HepG2 (cell line): ENCODE data around the gene RPS6KB2. TPM values are rescaled to one million over a fixed set of nuclear protein-coding genes. Genes with fewer than 3 reads are reported as not detected.

Experiments
- ATAC-seq: fragments of 200-7000 bp; cut with Tn5 transposase; 3 replicates; pipeline ENCODE4 v1.9.1; 2020; ENCODE audit warnings: mild to moderate bottlenecking, moderate library complexity
- BruUV-seq: library from RNA; stranded (reverse); fragments of 400-500 nt; replicated peaks from 2 replicates; lab custom pipeline; 2021; lab: Mats Ljungman, UMichigan
- CTCF ChIA-PET: fragments of 300-600 bp; formaldehyde crosslinking; extraction: SDS; loops from one replicate; lab custom pipeline; 2021; ENCODE audit warnings: low total read pairs, inconsistent platforms, low intra/inter-chr PET ratio; lab: Yijun Ruan, JAX
- POLR2A ChIA-PET: fragments of 350-600 bp; sonication (Branson Sonifier 250); formaldehyde crosslinking; loops from one replicate; lab custom pipeline; 2020; ENCODE audit warnings: antibody characterized with exemption, inconsistent platforms; lab: Yijun Ruan, JAX
- DNase-seq: peaks from one replicate; pipeline ENCODE4 v3.0.0-alpha.2; 2015; ENCODE audit warnings: low spot score
- FAIRE-seq: peaks from 3 replicates; lab custom pipeline; 2011; peaks lifted over from hg19 to GRCh38; lab: Jason Lieb, UNC
- H2AFZ ChIP-seq: one replicate; pipeline ENCODE4 v1.6.1; 2011; ENCODE audit warnings: low read length, inconsistent platforms
- H3K27ac ChIP-seq: fragments of 300-600 bp; 3 replicates; pipeline ENCODE4 v1.8.0; 2011; ENCODE audit warnings: mixed run types, mild to moderate bottlenecking, mixed read lengths, low read length, inconsistent platforms; ENCODE audit not compliant: insufficient read depth; ENCODE audit errors: extremely low read length
- H3K27me3 ChIP-seq, 2 experiments: fragments of 200-600 bp in 1 of 2; 2 replicates in 1 of 2; 3 replicates in 1 of 2; pipeline versions ENCODE4 v1.6.0 to v1.8.0; 2011; ENCODE audit warnings: low read length in 2 of 2, mild to moderate bottlenecking in 2 of 2, moderate library complexity in 2 of 2, inconsistent platforms in 1 of 2; ENCODE audit not compliant: insufficient read depth in 2 of 2, control insufficient read depth in 1 of 2
- H3K36me3 ChIP-seq, 2 experiments: fragments of 200-600 bp in 1 of 2; replicated peaks in 1 of 2; 2 replicates in 1 of 2; 3 replicates in 1 of 2; pipeline versions ENCODE4 v1.5.1 to v1.8.0; 2011; ENCODE audit warnings: low read length in 2 of 2, inconsistent platforms in 1 of 2; ENCODE audit not compliant: insufficient read depth in 2 of 2, control insufficient read depth in 1 of 2
- H3K4me1 ChIP-seq: 2 replicates; pipeline ENCODE4 v1.5.1; 2012; ENCODE audit warnings: low read length, inconsistent platforms; ENCODE audit not compliant: insufficient read depth
- H3K4me2 ChIP-seq: 2 replicates; pipeline ENCODE4 v1.6.0; 2011; ENCODE audit warnings: low read depth, low read length, inconsistent platforms
- H3K4me3 ChIP-seq, 3 experiments: fragments of 200-600 bp in 1 of 3; sonication (generic), shearing (Covaris generic) in 1 of 3; replicated peaks in 1 of 3; 2 replicates each; pipeline ENCODE4 v1.5.1; 2011 to 2016; ENCODE audit warnings: low read length in 3 of 3, inconsistent platforms in 2 of 3, low read depth in 2 of 3, mild to moderate bottlenecking in 2 of 3, control low read depth in 1 of 3, mixed read lengths in 1 of 3; ENCODE audit not compliant: insufficient read depth in 1 of 3
- H3K79me2 ChIP-seq: one replicate; pipeline ENCODE4 v1.6.1; 2011; ENCODE audit warnings: low read length, inconsistent platforms; ENCODE audit not compliant: insufficient read depth
- H3K9ac ChIP-seq: 2 replicates; pipeline ENCODE4 v1.6.0; 2011; ENCODE audit warnings: mild to moderate bottlenecking, low read depth, low read length, inconsistent platforms; ENCODE audit not compliant: insufficient read depth
- H3K9me3 ChIP-seq: 2 replicates; pipeline ENCODE4 v1.5.1; 2012; ENCODE audit warnings: mild to moderate bottlenecking, low read length
- H4K20me1 ChIP-seq: 2 replicates; pipeline ENCODE4 v1.6.0; 2011; ENCODE audit warnings: inconsistent platforms, mild to moderate bottlenecking, low read length, moderate library complexity; ENCODE audit not compliant: insufficient read depth
- AGO2 ChIP-seq: fragments of 200-400 bp; formaldehyde crosslinking; optimal IDR thresholded peaks from 2 replicates; pipeline ENCODE3; 2017; ENCODE audit warnings: mild to moderate bottlenecking, low read depth, low read length, moderate library complexity
- HIC2 ChIP-seq: sonication (generic); formaldehyde crosslinking; IDR thresholded peaks from 2 replicates; pipeline ENCODE4 v1.9.0; 2022; ENCODE audit warnings: low read depth, missing genetic modification reagents
- HNRNPL ChIP-seq: fragments of 200-400 bp; formaldehyde crosslinking; IDR thresholded peaks from 2 replicates; pipeline ENCODE4 v1.6.1; 2017; ENCODE audit warnings: mild to moderate bottlenecking, low read depth, low read length
- HOXD1 ChIP-seq: sonication (generic); formaldehyde crosslinking; IDR thresholded peaks from 2 replicates; pipeline ENCODE4 v1.5.0; 2020; ENCODE audit warnings: missing genetic modification reagents
- KAT7 ChIP-seq: IDR thresholded peaks from 2 replicates; pipeline ENCODE4 v1.6.1; 2018; ENCODE audit warnings: borderline replicate concordance, missing compliant biosample characterization
- NRL ChIP-seq: sonication (generic); formaldehyde crosslinking; IDR thresholded peaks from 2 replicates; pipeline ENCODE4 v1.5.0; 2020; ENCODE audit warnings: missing genetic modification reagents, mild to moderate bottlenecking, moderate library complexity, borderline replicate concordance
- POLR2A ChIP-seq, 2 experiments: IDR thresholded peaks; 2 replicates each; pipeline ENCODE4 v1.6.1; 2011; ENCODE audit warnings: low read depth in 2 of 2, low read length in 2 of 2, mild to moderate bottlenecking in 1 of 2, moderate library complexity in 1 of 2; ENCODE audit not compliant: insufficient read depth in 1 of 2
- SOX13 ChIP-seq, 3 experiments: fragments of 450-650 bp in 1 of 3; sonication (generic) in 1 of 3; formaldehyde crosslinking in 1 of 3; IDR thresholded peaks in 2 of 3; conservative IDR thresholded peaks in 1 of 3; 2 replicates each; pipeline versions ENCODE4 v1.5.0 to v1.6.1; 2016 to 2020; ENCODE audit warnings: antibody characterized with exemption in 1 of 3, mild to moderate bottlenecking in 1 of 3, missing compliant biosample characterization in 1 of 3, missing genetic modification reagents in 1 of 3, moderate library complexity in 1 of 3
- STAG1 ChIP-seq: sonication (generic); formaldehyde crosslinking; IDR thresholded peaks from 2 replicates; pipeline ENCODE4 v1.4.0; 2020; ENCODE audit warnings: missing genetic modification reagents
- ZNF138 ChIP-seq: sonication (generic); formaldehyde crosslinking; IDR thresholded peaks from 2 replicates; pipeline ENCODE4 v1.5.0; 2020; ENCODE audit warnings: mild to moderate bottlenecking, low read depth, missing genetic modification reagents
- ZNF234 ChIP-seq: sonication (generic); formaldehyde crosslinking; conservative IDR thresholded peaks from 2 replicates; pipeline ENCODE4 v1.5.1; 2020; ENCODE audit warnings: mild to moderate bottlenecking, missing genetic modification reagents
- ZNF572 ChIP-seq: sonication (generic); formaldehyde crosslinking; IDR thresholded peaks from 2 replicates; pipeline ENCODE4 v1.5.1; 2020; ENCODE audit warnings: mild to moderate bottlenecking, missing genetic modification reagents
- WGBS: methylation state at CpG from one replicate; pipeline ENCODE4 v1.1.6; 2017; ENCODE audit warnings: low lambda C conversion rate; 5-methylcytosine and 5-hydroxymethylcytosine counted together
- in situ Hi-C: cut with HindIII; loops from 2 replicates; pipeline ENCODE4 v1.10.0; 2017; ENCODE audit warnings: low pct_unique_long_range_greater_than_20kb; ENCODE audit not compliant: extremely low pct_ligation_motif_present
- intact Hi-C: fragments of 100-400 bp; cut with micrococcal nuclease; formaldehyde crosslinking; loops from one replicate; pipeline ENCODE4 v1.10.0; 2022; ENCODE audit not compliant: unreplicated experiment
- polyA plus RNA-seq, 8 experiments: library from polyadenylated mRNA; depleted of rRNA in 3 of 8; stranded (reverse) in 7 of 8; unstranded in 1 of 8; fragments of >200 nt; fragmentation: Illumina TruSeq in 4 of 8; extraction: Trizol in 4 of 8; gene quantifications; 2 replicates each; pipeline versions ENCODE4 v1.2.1 to v1.2.3, GENCODE V29; 2011 to 2016; ENCODE audit warnings: low read depth in 4 of 8, missing spikeins in 1 of 8, mixed read lengths in 1 of 8; ENCODE audit not compliant: insufficient read depth in 1 of 8
- total RNA-seq, 5 experiments: library from RNA; depleted of rRNA; stranded (reverse); fragments of >200 nt; fragmentation: Illumina TruSeq; extraction: Trizol; gene quantifications; 2 replicates each; pipeline ENCODE4 v1.2.3, GENCODE V29; 2016; ENCODE audit warnings: low read depth in 1 of 5
- TF ChIP-seq, protein P1 (sequence below): sonication (generic); formaldehyde crosslinking; IDR thresholded peaks from 2 replicates; pipeline ENCODE4 v1.4.0; 2020; ENCODE audit warnings: missing genetic modification reagents
- TF ChIP-seq, protein P2 (sequence below): sonication (generic); formaldehyde crosslinking; IDR thresholded peaks from 2 replicates; pipeline ENCODE4 v1.5.0; 2020; ENCODE audit warnings: mild to moderate bottlenecking, missing genetic modification reagents, moderate library complexity

Gene RPS6KB2
- total and polyA plus RNA-seq, 2 of the 13 experiments (the other 11 are each of a cell fraction or from before 2014, with no cell fraction given), result 52.9 to 54.8 TPM

DNA sequence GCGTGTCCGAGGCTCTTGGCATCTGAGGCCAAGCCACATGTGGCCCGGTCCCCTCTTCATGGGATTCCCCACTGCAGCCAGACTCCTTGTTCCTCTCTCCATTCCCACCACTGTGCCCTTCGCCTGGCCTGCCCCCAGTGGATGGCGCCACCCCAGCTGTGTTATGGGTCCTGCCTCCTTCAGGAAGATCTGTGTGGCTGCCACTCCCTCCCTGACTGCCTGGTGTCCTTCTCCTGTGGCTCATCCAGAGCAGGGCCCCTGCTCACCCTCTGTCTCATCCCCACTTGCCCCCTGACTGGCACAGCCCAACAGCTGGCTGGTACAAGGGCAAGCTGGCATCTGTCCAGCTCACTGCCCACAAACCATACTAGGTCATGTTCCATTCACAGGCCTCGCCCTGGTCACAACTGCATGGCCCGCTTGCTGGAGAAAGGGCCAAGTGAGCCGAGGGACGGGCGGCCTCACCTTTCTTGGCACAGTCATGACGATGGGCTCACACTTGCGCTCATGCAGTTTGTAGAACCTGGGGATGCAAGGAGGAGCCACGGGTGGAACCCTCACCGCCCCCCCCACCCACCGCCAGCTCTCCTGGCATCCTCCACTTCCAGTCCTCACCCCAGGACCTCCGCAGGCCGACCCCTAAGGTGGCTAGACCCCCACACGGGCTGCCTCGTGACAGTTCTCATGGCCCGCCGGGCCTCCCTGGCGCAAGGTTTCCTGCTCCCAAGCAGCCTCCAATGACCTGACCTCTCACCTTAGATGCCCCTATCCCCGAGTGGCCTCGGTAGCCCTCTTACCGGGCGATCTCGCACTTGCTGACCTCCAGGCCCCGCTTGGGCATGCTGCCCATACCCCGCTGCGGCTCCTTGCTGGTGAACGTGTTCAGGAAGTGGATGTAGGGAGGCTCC is 11.3 kb downstream of the RPS6KB2 start:
- Histone ChIP-seq H3K9me3 (no peaks in the 10 kb centered on the region), H3K4me2 (no peak overlapping the region), H3K27me3 (no peaks in the 10 kb centered on the region), H3K79me2 (peaks cover 3% of the 10 kb centered on the region), H3K36me3 (peaks cover 2 to 4% of the 10 kb centered on the region in 2 experiments; a peak in 2 of 5 replicates), H3K9ac (no peak overlapping the region), H3K4me1 (peaks cover 15% of the 10 kb centered on the region), H2AFZ (no peak overlapping the region), H3K27ac (no peak overlapping the region), H3K4me3 (no peak overlapping the region), H4K20me1 (no peaks in the 10 kb centered on the region)
- peak; percentile 40 for ATAC-seq
- ChIA-PET POLR2A (interaction anchor here (1.0 kb wide), 1 partner anchor 25 kb away, joined by 3 read pairs; no protein-coding TSS in a partner anchor), CTCF (no interaction called here)
- BruUV-seq, result no TSS peak
- no peak for TF ChIP-seq ZNF138 (CRISPR knock-in tag)
- peak; percentile 81 for TF ChIP-seq HNRNPL
- no peak for TF ChIP-seq ZNF572 (CRISPR knock-in tag)
- TF ChIP-seq HIC2 (CRISPR knock-in tag), result 0 out of 2 replicates have a peak, but pooled peaks have one; percentile 28
- peak; percentile 32 for TF ChIP-seq AGO2
- TF ChIP-seq SOX13 (IDR thresholded peaks at IDR 0.05), result no peak
- no peak for TF ChIP-seq SOX13 (CRISPR knock-in tag; conservative IDR thresholded peaks at IDR 0.05 in 1 of 2, IDR thresholded peaks at IDR 0.05 in 1 of 2)
- TF ChIP-seq HOXD1, result no peak
- 0 out of 2 replicates have a peak, but pooled peaks have one; percentile 23 for TF ChIP-seq NRL
- 0 out of 4 replicates have a peak, but pooled peaks of 1 of the 2 experiments have one; percentile 10 for TF ChIP-seq POLR2A (IDR thresholded peaks at IDR 0.05; ENCODE audit: insufficient read depth in 1 of 2, low read depth in 2 of 2, low read length in 2 of 2)
- no peak for TF ChIP-seq KAT7 (CRISPR knock-in tag)
- TF ChIP-seq, protein P1, sequence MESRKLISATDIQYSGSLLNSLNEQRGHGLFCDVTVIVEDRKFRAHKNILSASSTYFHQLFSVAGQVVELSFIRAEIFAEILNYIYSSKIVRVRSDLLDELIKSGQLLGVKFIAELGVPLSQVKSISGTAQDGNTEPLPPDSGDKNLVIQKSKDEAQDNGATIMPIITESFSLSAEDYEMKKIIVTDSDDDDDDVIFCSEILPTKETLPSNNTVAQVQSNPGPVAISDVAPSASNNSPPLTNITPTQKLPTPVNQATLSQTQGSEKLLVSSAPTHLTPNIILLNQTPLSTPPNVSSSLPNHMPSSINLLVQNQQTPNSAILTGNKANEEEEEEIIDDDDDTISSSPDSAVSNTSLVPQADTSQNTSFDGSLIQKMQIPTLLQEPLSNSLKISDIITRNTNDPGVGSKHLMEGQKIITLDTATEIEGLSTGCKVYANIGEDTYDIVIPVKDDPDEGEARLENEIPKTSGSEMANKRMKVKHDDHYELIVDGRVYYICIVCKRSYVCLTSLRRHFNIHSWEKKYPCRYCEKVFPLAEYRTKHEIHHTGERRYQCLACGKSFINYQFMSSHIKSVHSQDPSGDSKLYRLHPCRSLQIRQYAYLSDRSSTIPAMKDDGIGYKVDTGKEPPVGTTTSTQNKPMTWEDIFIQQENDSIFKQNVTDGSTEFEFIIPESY (CRISPR knock-in tag), result peak; percentile 84
- TF ChIP-seq, protein P2, sequence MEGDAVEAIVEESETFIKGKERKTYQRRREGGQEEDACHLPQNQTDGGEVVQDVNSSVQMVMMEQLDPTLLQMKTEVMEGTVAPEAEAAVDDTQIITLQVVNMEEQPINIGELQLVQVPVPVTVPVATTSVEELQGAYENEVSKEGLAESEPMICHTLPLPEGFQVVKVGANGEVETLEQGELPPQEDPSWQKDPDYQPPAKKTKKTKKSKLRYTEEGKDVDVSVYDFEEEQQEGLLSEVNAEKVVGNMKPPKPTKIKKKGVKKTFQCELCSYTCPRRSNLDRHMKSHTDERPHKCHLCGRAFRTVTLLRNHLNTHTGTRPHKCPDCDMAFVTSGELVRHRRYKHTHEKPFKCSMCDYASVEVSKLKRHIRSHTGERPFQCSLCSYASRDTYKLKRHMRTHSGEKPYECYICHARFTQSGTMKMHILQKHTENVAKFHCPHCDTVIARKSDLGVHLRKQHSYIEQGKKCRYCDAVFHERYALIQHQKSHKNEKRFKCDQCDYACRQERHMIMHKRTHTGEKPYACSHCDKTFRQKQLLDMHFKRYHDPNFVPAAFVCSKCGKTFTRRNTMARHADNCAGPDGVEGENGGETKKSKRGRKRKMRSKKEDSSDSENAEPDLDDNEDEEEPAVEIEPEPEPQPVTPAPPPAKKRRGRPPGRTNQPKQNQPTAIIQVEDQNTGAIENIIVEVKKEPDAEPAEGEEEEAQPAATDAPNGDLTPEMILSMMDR, result peak; percentile 43
- TF ChIP-seq ZNF234 (CRISPR knock-in tag), result no peak
- peak; percentile 34; the same call in 1 of the 2 replicates for TF ChIP-seq STAG1
- 97% methylated on average over 22 of the region's 31 CpGs for WGBS
- in situ Hi-C loops (no loop called here), intact Hi-C loops (no loop called here)
- peak; percentile 19 for DNase-seq
- no peak for FAIRE-seq
